H1 (cell line): ENCODE results near the gene CRELD1. TPM values are rescaled to one million over a fixed set of nuclear protein-coding genes. Genes with fewer than 3 reads are reported as not detected.

ENCODE experiments used
- BCL11A ChIP-seq, 2 experiments: IDR thresholded peaks; one replicate each; pipeline ENCODE4 v1.6.1; 2011; ENCODE audit warnings: low read depth in 2 of 2, low read length in 2 of 2, mild to moderate bottlenecking in 2 of 2
- CBX5 ChIP-seq: fragments of 300-800, 300-1000 bp; sonication (generic); IDR thresholded peaks from 2 replicates; pipeline ENCODE4 v1.7.1; 2016; ENCODE audit warnings: antibody characterized with exemption, low read length, low read depth
- CHD2 ChIP-seq: IDR thresholded peaks from 2 replicates; pipeline ENCODE4 v1.6.1; 2012; ENCODE audit warnings: low read length, improper control_type of control experiment
- CTBP2 ChIP-seq: IDR thresholded peaks from 2 replicates; pipeline ENCODE4 v1.7.0; 2011; ENCODE audit warnings: borderline replicate concordance, mild to moderate bottlenecking, moderate library complexity, mixed read lengths, low read length; ENCODE audit not compliant: insufficient read depth, insufficient read length
- EGR1 ChIP-seq: IDR thresholded peaks from 2 replicates; pipeline ENCODE4 v1.6.1; 2011; ENCODE audit warnings: low read depth, low read length, borderline replicate concordance
- EZH2 ChIP-seq: fragments of 200-600 bp; sonication (generic); IDR thresholded peaks from 2 replicates; pipeline ENCODE4 v1.7.1; 2012; ENCODE audit warnings: low read depth, mild to moderate bottlenecking, moderate library complexity, low read length, inconsistent platforms; ENCODE audit not compliant: severe bottlenecking
- GABPA ChIP-seq: IDR thresholded peaks from 2 replicates; pipeline ENCODE4 v1.6.1; 2011; ENCODE audit warnings: mild to moderate bottlenecking, low read length, moderate library complexity, borderline replicate concordance; ENCODE audit not compliant: insufficient read depth
- HDAC2 ChIP-seq, 2 experiments: fragments of 300-600 bp in 1 of 2; sonication (generic) in 1 of 2; IDR thresholded peaks; 2 replicates each; pipeline ENCODE4 v1.6.1; 2011 to 2012; ENCODE audit warnings: low read depth in 2 of 2, low read length in 2 of 2, mild to moderate bottlenecking in 2 of 2, moderate library complexity in 2 of 2, borderline replicate concordance in 1 of 2, inconsistent platforms in 1 of 2
- KDM4A ChIP-seq: IDR thresholded peaks from one replicate; pipeline ENCODE4 v1.7.1; 2012; ENCODE audit warnings: low read depth, mild to moderate bottlenecking, moderate library complexity, low read length, inconsistent platforms; ENCODE audit not compliant: severe bottlenecking
- PHF8 ChIP-seq: fragments of 200-600 bp; sonication (generic); conservative IDR thresholded peaks from 2 replicates; pipeline ENCODE4 v1.7.1; 2012; ENCODE audit warnings: low read depth, mild to moderate bottlenecking, inconsistent platforms, low read length, moderate library complexity
- RAD21 ChIP-seq, 2 experiments: IDR thresholded peaks in 1 of 2; conservative IDR thresholded peaks in 1 of 2; 2 replicates each; pipeline ENCODE4 v1.6.1; 2011; ENCODE audit warnings: low read depth in 2 of 2, low read length in 2 of 2, improper control_type of control experiment in 1 of 2, inconsistent platforms in 1 of 2, mild to moderate bottlenecking in 1 of 2, moderate library complexity in 1 of 2
- SP4 ChIP-seq: IDR thresholded peaks from 2 replicates; pipeline ENCODE4 v1.6.1; 2012; ENCODE audit warnings: low read length, inconsistent platforms
- TCF12 ChIP-seq: IDR thresholded peaks from 2 replicates; pipeline ENCODE4 v1.6.1; 2011; ENCODE audit warnings: low read depth, mild to moderate bottlenecking, low read length
- ZNF274 ChIP-seq: IDR thresholded peaks from 2 replicates; pipeline ENCODE4 v1.7.0; 2012; ENCODE audit warnings: low read length, borderline replicate concordance; ENCODE audit errors: extremely low read depth
- polyA plus RNA-seq, 7 experiments: library from polyadenylated mRNA; depleted of rRNA in 3 of 7; stranded (reverse) in 5 of 7; unstranded in 2 of 7; fragments of >200 nt in 5 of 7; fragments of 200-250 nt in 2 of 7; gene quantifications; 1 replicate in 5 of 7; 2 replicates in 1 of 7; 4 replicates in 1 of 7; pipeline versions ENCODE4 v1.2.1 to v1.2.3, GENCODE V29; 2011 to 2013; ENCODE audit warnings: missing spikeins in 2 of 7, mixed read lengths in 2 of 7
- total RNA-seq: library from RNA; stranded (reverse); fragmentation: NEBNext Ultra II Directional; extraction: Animal tissue kit (Norgen Biotek cat#: 25700); gene quantifications from 2 replicates; pipeline ENCODE4 v1.2.1, GENCODE V29; 2021
- TF ChIP-seq, protein P1 (sequence below): IDR thresholded peaks from 2 replicates; pipeline ENCODE4 v1.6.1; 2011; ENCODE audit warnings: low read length, improper control_type of control experiment

Gene CRELD1
- total and polyA plus RNA-seq, 2 of the 8 experiments (the other 6 are each of a cell fraction or from before 2014, with no cell fraction given) = 12.9 to 15.1 TPM

- peak; percentile 81; the same call in 1 of the 2 replicates for TF ChIP-seq GABPA
- TF ChIP-seq, protein P1, sequence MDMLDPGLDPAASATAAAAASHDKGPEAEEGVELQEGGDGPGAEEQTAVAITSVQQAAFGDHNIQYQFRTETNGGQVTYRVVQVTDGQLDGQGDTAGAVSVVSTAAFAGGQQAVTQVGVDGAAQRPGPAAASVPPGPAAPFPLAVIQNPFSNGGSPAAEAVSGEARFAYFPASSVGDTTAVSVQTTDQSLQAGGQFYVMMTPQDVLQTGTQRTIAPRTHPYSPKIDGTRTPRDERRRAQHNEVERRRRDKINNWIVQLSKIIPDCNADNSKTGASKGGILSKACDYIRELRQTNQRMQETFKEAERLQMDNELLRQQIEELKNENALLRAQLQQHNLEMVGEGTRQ = no peak
- TF ChIP-seq CTBP2 = peak; percentile 10
- peak; percentile 67 for TF ChIP-seq KDM4A
- peak; percentile 70 to 78 for TF ChIP-seq RAD21 (IDR thresholded peaks at IDR 0.05 in 1 of 2, conservative IDR thresholded peaks at IDR 0.05 in 1 of 2; ENCODE audit: low read depth in 2 of 2, low read length in 2 of 2)
- no peak for TF ChIP-seq TCF12
- no peak for TF ChIP-seq EGR1
- TF ChIP-seq BCL11A (IDR thresholded peaks at IDR 0.05; ENCODE audit: low read depth in 2 of 2, low read length in 2 of 2) = no peak
- no peak for TF ChIP-seq ZNF274
- no peak for TF ChIP-seq EZH2
- TF ChIP-seq CBX5 = no peak
- TF ChIP-seq HDAC2 (IDR thresholded peaks at IDR 0.05; ENCODE audit: borderline replicate concordance in 1 of 2, low read depth in 2 of 2, low read length in 2 of 2) = no peak; a peak in 1 of 4 replicates
- TF ChIP-seq PHF8 = no peak
- peak; percentile 20; the same call in 1 of the 2 replicates for TF ChIP-seq SP4
- TF ChIP-seq CHD2 = 0 out of 2 replicates have a peak, but pooled peaks have one; percentile 4
These were observed 12.7 kb downstream of the CRELD1 start (continued) for GRCh38 chr3:9946112-9947024.
